PC-3 (cell line): ENCODE data around the gene KLK8. TPM values are rescaled to one million over a fixed set of nuclear protein-coding genes. Genes with fewer than 3 reads are reported as not detected.

ENCODE experiments used
- ATAC-seq: fragments of 200-7000 bp; cut with Tn5 transposase; 2 replicates; pipeline ENCODE4 v1.9.1; 2020; ENCODE audit warnings: mild to moderate bottlenecking, moderate library complexity
- BruUV-seq: library from RNA; stranded (reverse); fragments of 400-500 nt; replicated peaks from 2 replicates; lab custom pipeline; 2021; lab: Mats Ljungman, UMichigan
- CTCF ChIA-PET: fragments of 300-600 bp; sonication (Branson Sonifier 250); formaldehyde crosslinking; loops from one replicate; lab custom pipeline; 2022; ENCODE audit warnings: antibody characterized with exemption; lab: Charles Lee
- POLR2A ChIA-PET: fragments of 300-600 bp; sonication (Branson Sonifier 250); formaldehyde crosslinking; loops from one replicate; lab custom pipeline; 2022; ENCODE audit warnings: antibody characterized with exemption; ENCODE audit not compliant: unreplicated experiment; lab: Charles Lee
- DNase-seq: peaks from one replicate; pipeline ENCODE4 v3.0.0-alpha.2; 2015
- H2AFZ ChIP-seq: fragments of 300-600 bp; sonication (generic); 2 replicates; pipeline ENCODE4 v1.6.0; 2016; ENCODE audit warnings: antibody characterized with exemption, low read length
- H3F3A ChIP-seq: fragments of 300-600 bp; sonication (generic); one replicate; pipeline ENCODE4 v1.6.0; 2017; ENCODE audit warnings: antibody characterized with exemption, low read length, control low read depth, mild to moderate bottlenecking; ENCODE audit not compliant: unreplicated experiment
- H3K27ac ChIP-seq: fragments of 300-600 bp; sonication (generic); 2 replicates; pipeline ENCODE4 v1.5.1; 2016; ENCODE audit warnings: mild to moderate bottlenecking, low read length
- H3K27me3 ChIP-seq: fragments of 300-600 bp; sonication (generic); 2 replicates; pipeline ENCODE4 v1.6.1; 2016; ENCODE audit warnings: low read length, mixed read lengths
- H3K36me3 ChIP-seq: fragments of 300-600 bp; sonication (generic); 2 replicates; pipeline ENCODE4 v1.6.1; 2016; ENCODE audit warnings: low read depth, mixed run types, low read length, mixed read lengths
- H3K4me1 ChIP-seq: fragments of 300-600 bp; sonication (generic); 2 replicates; pipeline ENCODE4 v1.5.1; 2016; ENCODE audit warnings: low read length; ENCODE audit not compliant: insufficient read depth
- H3K4me2 ChIP-seq: fragments of 300-600 bp; sonication (generic); 2 replicates; pipeline ENCODE4 v1.6.0; 2016; ENCODE audit warnings: low read length
- H3K4me3 ChIP-seq: fragments of 300-600 bp; sonication (generic); 2 replicates; pipeline ENCODE4 v1.5.1; 2016; ENCODE audit warnings: mild to moderate bottlenecking, low read length, mixed read lengths
- H3K79me2 ChIP-seq: fragments of 300-600 bp; sonication (generic); 2 replicates; pipeline ENCODE4 v1.6.1; 2017; ENCODE audit warnings: low read length, mixed read lengths
- H3K9ac ChIP-seq: fragments of 300-600 bp; sonication (generic); 2 replicates; pipeline ENCODE4 v1.6.0; 2016; ENCODE audit warnings: mild to moderate bottlenecking, low read length
- H3K9me2 ChIP-seq: fragments of 300-600 bp; sonication (generic); replicated peaks from 2 replicates; pipeline ENCODE4 v1.6.1; 2016; ENCODE audit warnings: mixed run types, low read length, mixed read lengths
- H3K9me3 ChIP-seq: fragments of 300-600 bp; sonication (generic); 2 replicates; pipeline ENCODE4 v1.6.1; 2016; ENCODE audit warnings: low read length, mixed read lengths
- H4K20me1 ChIP-seq: fragments of 300-600 bp; sonication (generic); 2 replicates; pipeline ENCODE4 v1.6.1; 2016; ENCODE audit warnings: low read length, mixed read lengths
- EZH2 ChIP-seq: fragments of 300-600 bp; sonication (generic); IDR thresholded peaks from one replicate; pipeline ENCODE4 v1.6.1; 2017; ENCODE audit warnings: antibody characterized with exemption, mild to moderate bottlenecking, low read length; ENCODE audit not compliant: unreplicated experiment
- EZH2phosphoT487 ChIP-seq: fragments of 300-600 bp; sonication (generic); IDR thresholded peaks from 2 replicates; pipeline ENCODE4 v1.6.1; 2018; ENCODE audit warnings: mild to moderate bottlenecking, antibody characterized with exemption, low read length, borderline replicate concordance
- intact Hi-C: fragments of 100-400 bp; cut with micrococcal nuclease; formaldehyde crosslinking; loops from 2 replicates; pipeline ENCODE4 v1.9.0; 2023
- total RNA-seq: library from RNA; depleted of rRNA; stranded (reverse); fragments of >200 nt; gene quantifications from 2 replicates; pipeline ENCODE4 v1.2.3, GENCODE V29; 2014
- TF ChIP-seq, protein P1 (sequence below): fragments of 300-600 bp; sonication (generic); conservative IDR thresholded peaks from 2 replicates; pipeline ENCODE4 v1.5.1; 2017; ENCODE audit warnings: antibody characterized with exemption, low read depth, mild to moderate bottlenecking, low read length

Gene KLK8
- total RNA-seq, 1 experiment from 2014 or later: 2.3 TPM

DNA sequence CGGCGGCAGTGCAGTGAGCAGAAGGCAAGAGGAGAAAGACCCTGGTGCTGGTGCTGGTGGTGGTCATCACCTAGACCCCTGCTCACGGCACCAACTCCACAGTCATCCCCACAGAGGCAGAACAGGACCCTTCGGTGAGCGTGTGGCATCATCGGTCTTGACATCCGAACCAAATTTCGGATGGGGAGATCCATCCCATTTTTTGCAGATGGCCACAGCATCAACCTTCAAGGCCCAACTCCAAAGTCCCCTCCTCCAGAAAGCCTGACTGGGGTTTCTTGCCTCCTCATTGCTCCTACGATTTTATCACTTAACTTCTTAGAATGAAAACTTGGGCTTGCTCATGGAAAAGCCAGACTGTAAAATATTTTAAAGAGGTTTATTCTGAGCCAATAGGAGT lies 42.1 kb upstream of the KLK8 start:
- Histone ChIP-seq H4K20me1 (no peaks in the 10 kb centered on the region), H3K4me1 (no peaks in the 10 kb centered on the region), H3K79me2 (no peaks in the 10 kb centered on the region), H3K27ac (no peak overlapping the region), H2AFZ (no peak overlapping the region), H3K4me3 (no peak overlapping the region), H3K9me2 (no peaks in the 10 kb centered on the region), H3F3A (no peaks in the 10 kb centered on the region), H3K36me3 (no peaks in the 10 kb centered on the region), H3K4me2 (no peak overlapping the region), H3K27me3 (no peaks in the 10 kb centered on the region), H3K9ac (no peak overlapping the region), H3K9me3 (no peaks in the 10 kb centered on the region)
- no peak for DNase-seq
- ChIA-PET CTCF (no interaction called here), POLR2A (no interaction called here)
- TF ChIP-seq, protein P1, sequence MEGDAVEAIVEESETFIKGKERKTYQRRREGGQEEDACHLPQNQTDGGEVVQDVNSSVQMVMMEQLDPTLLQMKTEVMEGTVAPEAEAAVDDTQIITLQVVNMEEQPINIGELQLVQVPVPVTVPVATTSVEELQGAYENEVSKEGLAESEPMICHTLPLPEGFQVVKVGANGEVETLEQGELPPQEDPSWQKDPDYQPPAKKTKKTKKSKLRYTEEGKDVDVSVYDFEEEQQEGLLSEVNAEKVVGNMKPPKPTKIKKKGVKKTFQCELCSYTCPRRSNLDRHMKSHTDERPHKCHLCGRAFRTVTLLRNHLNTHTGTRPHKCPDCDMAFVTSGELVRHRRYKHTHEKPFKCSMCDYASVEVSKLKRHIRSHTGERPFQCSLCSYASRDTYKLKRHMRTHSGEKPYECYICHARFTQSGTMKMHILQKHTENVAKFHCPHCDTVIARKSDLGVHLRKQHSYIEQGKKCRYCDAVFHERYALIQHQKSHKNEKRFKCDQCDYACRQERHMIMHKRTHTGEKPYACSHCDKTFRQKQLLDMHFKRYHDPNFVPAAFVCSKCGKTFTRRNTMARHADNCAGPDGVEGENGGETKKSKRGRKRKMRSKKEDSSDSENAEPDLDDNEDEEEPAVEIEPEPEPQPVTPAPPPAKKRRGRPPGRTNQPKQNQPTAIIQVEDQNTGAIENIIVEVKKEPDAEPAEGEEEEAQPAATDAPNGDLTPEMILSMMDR: no peak
- no peak for TF ChIP-seq EZH2phosphoT487
- no peak for TF ChIP-seq EZH2
- no peak for ATAC-seq
- BruUV-seq: no TSS peak
- intact Hi-C loops: no loop called here

GRCh38 chr19:51040151-51040550 lies 38.7 kb upstream of the KLK8 start:
- H3K9me2 ChIP-seq: no peaks in the 10 kb centered on the region
- no peaks in the 10 kb centered on the region for H3K79me2 ChIP-seq
- H3K36me3 ChIP-seq: no peaks in the 10 kb centered on the region
- ChIA-PET POLR2A (no interaction called here), CTCF (no interaction called here)
- H4K20me1 ChIP-seq: no peaks in the 10 kb centered on the region
- H3F3A ChIP-seq: no peaks in the 10 kb centered on the region
- H3K4me1 ChIP-seq: no peaks in the 10 kb centered on the region
- no peak for TF ChIP-seq EZH2phosphoT487
- no peak for TF ChIP-seq EZH2
- TF ChIP-seq, protein P1: no peak
- H3K9me3 ChIP-seq: no peaks in the 10 kb centered on the region
- H3K27me3 ChIP-seq: no peaks in the 10 kb centered on the region
- no peak overlapping the region for H3K4me2 ChIP-seq
- intact Hi-C loops: no loop called here
- H3K9ac ChIP-seq: no peak overlapping the region
- DNase-seq (no peak), ATAC-seq (no peak)
- no TSS peak for BruUV-seq
- no peak overlapping the region for H2AFZ ChIP-seq
- no peak overlapping the region for H3K4me3 ChIP-seq
- H3K27ac ChIP-seq: no peak overlapping the region

GRCh38 chr19:51036519-51036918 lies 35.1 kb upstream of the KLK8 start:
- ChIA-PET POLR2A (no interaction called here), CTCF (no interaction called here)
- TF ChIP-seq, protein P1: no peak
- TF ChIP-seq EZH2phosphoT487 (no peak), EZH2 (no peak)
- H3K79me2 ChIP-seq: no peaks in the 10 kb centered on the region
- no peaks in the 10 kb centered on the region for H3K9me3 ChIP-seq
- H3K4me1 ChIP-seq: no peaks in the 10 kb centered on the region
- DNase-seq: no peak
- no TSS peak for BruUV-seq
- no peaks in the 10 kb centered on the region for H3K9me2 ChIP-seq
- no peak overlapping the region for H3K27ac ChIP-seq
- no peak for ATAC-seq
- H3K9ac ChIP-seq: no peak overlapping the region
- no peaks in the 10 kb centered on the region for H3K36me3 ChIP-seq
- no peak overlapping the region for H3K4me3 ChIP-seq
- H3K27me3 ChIP-seq: no peaks in the 10 kb centered on the region
- intact Hi-C loops: no loop called here
- H3F3A ChIP-seq: no peaks in the 10 kb centered on the region
- no peak overlapping the region for H2AFZ ChIP-seq
- H4K20me1 ChIP-seq: no peaks in the 10 kb centered on the region
- H3K4me2 ChIP-seq: no peak overlapping the region
